ENCODE measurements around the gene HS3ST3A1. TPM values are rescaled to one million over a fixed set of nuclear protein-coding genes. Genes with fewer than 3 reads are reported as not detected.

Gene HS3ST3A1
- total RNA-seq, 1 experiment from 2014 or later, result not detected

GRCh38 chr17:13584701-13585080, 17.0 kb downstream of the HS3ST3A1 start:
- Mint-ChIP-seq H3K9me3 (ENCODE audit: unreplicated experiment) (no peaks in the 10 kb centered on the region), H3K36me3 (ENCODE audit: insufficient read depth, unreplicated experiment) (no peaks in the 10 kb centered on the region), H3K27me3 (ENCODE audit: insufficient read depth, unreplicated experiment) (no peaks in the 10 kb centered on the region), H3K27ac (ENCODE audit: unreplicated experiment) (no peak overlapping the region), H3K4me1 (ENCODE audit: low read depth, unreplicated experiment) (no peaks in the 10 kb centered on the region), H3K4me3 (ENCODE audit: unreplicated experiment) (no peak overlapping the region)
- Histone ChIP-seq H3K4me3 (ENCODE audit: low read depth, low read length) (no peak overlapping the region), H3K9me3 (no peaks in the 10 kb centered on the region), H3K4me1 (no peaks in the 10 kb centered on the region), H3K36me3 (ENCODE audit: control insufficient read depth, insufficient read depth, low read length) (no peaks in the 10 kb centered on the region), H3K27me3 (replicated peaks; ENCODE audit: control insufficient read depth, insufficient read depth, low read length) (no peaks in the 10 kb centered on the region)
- no TSS peak for BruUV-seq (replicated peaks)
- no peak for DNase-seq
- POLR2A ChIA-PET, result no interaction called here
- TF ChIP-seq CTCF (IDR thresholded peaks at IDR 0.05; ENCODE audit: insufficient read depth in 1 of 2, low read depth in 1 of 2, low read length in 1 of 2, severe bottlenecking in 1 of 2, unreplicated experiment in 1 of 2), result no peak
- CTCF ChIA-PET, result no interaction called here
- intact Hi-C loops (cut with micrococcal nuclease; ENCODE audit: unreplicated experiment), result no loop called here

GRCh38 chr17:13583996-13584700, 17.6 kb downstream of the HS3ST3A1 start:
- Mint-ChIP-seq H3K9me3 (ENCODE audit: unreplicated experiment) (no peaks in the 10 kb centered on the region), H3K27ac (ENCODE audit: unreplicated experiment) (no peak overlapping the region), H3K27me3 (ENCODE audit: insufficient read depth, unreplicated experiment) (no peaks in the 10 kb centered on the region), H3K4me3 (ENCODE audit: unreplicated experiment) (no peak overlapping the region), H3K36me3 (ENCODE audit: insufficient read depth, unreplicated experiment) (no peaks in the 10 kb centered on the region), H3K4me1 (ENCODE audit: low read depth, unreplicated experiment) (no peaks in the 10 kb centered on the region)
- Histone ChIP-seq H3K9me3 (no peaks in the 10 kb centered on the region), H3K4me3 (ENCODE audit: low read depth, low read length) (no peak overlapping the region), H3K4me1 (no peaks in the 10 kb centered on the region), H3K27me3 (replicated peaks; ENCODE audit: control insufficient read depth, insufficient read depth, low read length) (no peaks in the 10 kb centered on the region), H3K36me3 (ENCODE audit: control insufficient read depth, insufficient read depth, low read length) (no peaks in the 10 kb centered on the region)
- no peak for TF ChIP-seq CTCF (IDR thresholded peaks at IDR 0.05; ENCODE audit: insufficient read depth in 1 of 2, low read depth in 1 of 2, low read length in 1 of 2, severe bottlenecking in 1 of 2, unreplicated experiment in 1 of 2)
- ChIA-PET POLR2A (no interaction called here), CTCF (no interaction called here)
- DNase-seq, result no peak
- intact Hi-C loops (cut with micrococcal nuclease; ENCODE audit: unreplicated experiment), result no loop called here
- BruUV-seq (replicated peaks), result no TSS peak

- no peak overlapping the region for H3K4me3 Mint-ChIP-seq (ENCODE audit: unreplicated experiment)
Measured at GRCh38 chr17:13582776-13583547, 18.8 kb downstream of the HS3ST3A1 start.

More at GRCh38 chr17:13582776-13583547, 18.8 kb downstream of the HS3ST3A1 start:
- no TSS peak for BruUV-seq (replicated peaks)
- H3K27me3 ChIP-seq (replicated peaks; ENCODE audit: control insufficient read depth, insufficient read depth, low read length), result no peaks in the 10 kb centered on the region
- no peaks in the 10 kb centered on the region for H3K27me3 Mint-ChIP-seq (ENCODE audit: insufficient read depth, unreplicated experiment)
- no peak for DNase-seq
- no peaks in the 10 kb centered on the region for H3K4me1 Mint-ChIP-seq (ENCODE audit: low read depth, unreplicated experiment)
- no peak overlapping the region for H3K4me3 ChIP-seq (ENCODE audit: low read depth, low read length)
- no peak overlapping the region for H3K27ac Mint-ChIP-seq (ENCODE audit: unreplicated experiment)
- H3K9me3 ChIP-seq, result no peaks in the 10 kb centered on the region
- intact Hi-C loops (cut with micrococcal nuclease; ENCODE audit: unreplicated experiment), result no loop called here
- ChIA-PET POLR2A (no interaction called here), CTCF (no interaction called here)
- no peaks in the 10 kb centered on the region for H3K36me3 Mint-ChIP-seq (ENCODE audit: insufficient read depth, unreplicated experiment)
- TF ChIP-seq CTCF (IDR thresholded peaks at IDR 0.05; ENCODE audit: insufficient read depth in 1 of 2, low read depth in 1 of 2, low read length in 1 of 2, severe bottlenecking in 1 of 2, unreplicated experiment in 1 of 2), result no peak
- no peaks in the 10 kb centered on the region for H3K36me3 ChIP-seq (ENCODE audit: control insufficient read depth, insufficient read depth, low read length)
- no peaks in the 10 kb centered on the region for H3K9me3 Mint-ChIP-seq (ENCODE audit: unreplicated experiment)
- no peaks in the 10 kb centered on the region for H3K4me1 ChIP-seq

Data from Caco-2 (cell line).